Endothelial cell of umbilical vein (primary cell): ENCODE results near the gene KCTD19. TPM values are rescaled to one million over a fixed set of nuclear protein-coding genes. Genes with fewer than 3 reads are reported as not detected.

Source experiments
- BruUV-seq: library from RNA; stranded (reverse); fragments of 400-500 nt; replicated peaks from 2 replicates; lab custom pipeline; 2021; lab: Mats Ljungman, UMichigan
- CTCF ChIA-PET: fragments of 300-600, 350-600 bp; sonication (Branson Sonifier 250); formaldehyde crosslinking; loops from one replicate; lab custom pipeline; 2021; ENCODE audit warnings: antibody characterized with exemption, inconsistent platforms; lab: Charles Lee
- POLR2A ChIA-PET: fragments of 300-600, 350-600 bp; sonication (Branson Sonifier 250); formaldehyde crosslinking; loops from one replicate; lab custom pipeline; 2021; ENCODE audit warnings: antibody characterized with exemption, inconsistent platforms; lab: Charles Lee
- DNase-seq: peaks from one replicate; pipeline ENCODE4 v3.0.0-alpha.2; 2011; ENCODE audit warnings: low read depth, low spot score
- FAIRE-seq: peaks from 2 replicates; lab custom pipeline; 2011; peaks lifted over from hg19 to GRCh38; lab: Jason Lieb, UNC
- H2AFZ ChIP-seq: 2 replicates; pipeline ENCODE4 v1.6.0; 2012; ENCODE audit warnings: low read depth, low read length, control low read depth, inconsistent platforms
- H3K27ac ChIP-seq: 2 replicates; pipeline ENCODE4 v1.5.1; 2011; ENCODE audit warnings: low read depth, mild to moderate bottlenecking, control low read depth, low read length, moderate library complexity; ENCODE audit not compliant: insufficient read depth
- H3K27me3 ChIP-seq, 2 experiments: 2 replicates each; pipeline versions ENCODE4 v1.6.0 to v1.6.1; 2011; ENCODE audit warnings: low read length in 2 of 2, mixed read lengths in 1 of 2; ENCODE audit not compliant: control insufficient read depth in 2 of 2, insufficient read depth in 2 of 2
- H3K36me3 ChIP-seq, 2 experiments: 2 replicates in 1 of 2; 3 replicates in 1 of 2; pipeline ENCODE4 v1.5.1; 2011; ENCODE audit warnings: low read length in 2 of 2, mild to moderate bottlenecking in 1 of 2, moderate library complexity in 1 of 2; ENCODE audit not compliant: control insufficient read depth in 2 of 2, insufficient read depth in 2 of 2; ENCODE audit errors: extremely low read depth in 1 of 2
- H3K4me1 ChIP-seq: 3 replicates; pipeline ENCODE4 v1.5.1; 2011; ENCODE audit warnings: mild to moderate bottlenecking, low read length; ENCODE audit not compliant: control insufficient read depth, insufficient read depth; ENCODE audit errors: extremely low read depth
- H3K4me2 ChIP-seq: 2 replicates; pipeline ENCODE4 v1.6.1; 2011; ENCODE audit warnings: low read length, control low read depth, mixed read lengths; ENCODE audit not compliant: insufficient read depth
- H3K4me3 ChIP-seq, 3 experiments: fragments of 200-600 bp in 1 of 3; sonication (generic), shearing (Covaris generic) in 1 of 3; replicated peaks in 1 of 3; 2 replicates each; pipeline ENCODE4 v1.5.1; 2011 to 2016; ENCODE audit warnings: control low read depth in 3 of 3, low read length in 3 of 3, mild to moderate bottlenecking in 2 of 3, inconsistent platforms in 1 of 3, low read depth in 1 of 3, moderate library complexity in 1 of 3; ENCODE audit not compliant: insufficient read depth in 1 of 3
- H3K79me2 ChIP-seq: 2 replicates; pipeline ENCODE4 v1.6.0; 2012; ENCODE audit warnings: low read length, inconsistent platforms; ENCODE audit not compliant: control insufficient read depth, insufficient read depth
- H3K9ac ChIP-seq: replicated peaks from 2 replicates; pipeline ENCODE3; 2011; ENCODE audit warnings: low read length, control low read depth; ENCODE audit not compliant: insufficient read depth; ENCODE audit errors: extremely low read depth
- H3K9me1 ChIP-seq: replicated peaks from 3 replicates; pipeline ENCODE4 v1.6.0; 2011; ENCODE audit warnings: mild to moderate bottlenecking, low read length; ENCODE audit not compliant: control insufficient read depth, insufficient read depth; ENCODE audit errors: extremely low read depth
- H3K9me3 ChIP-seq: replicated peaks from 2 replicates; pipeline ENCODE4 v1.5.1; 2012; ENCODE audit warnings: low read length, inconsistent platforms; ENCODE audit not compliant: control insufficient read depth, insufficient read depth
- H4K20me1 ChIP-seq: replicated peaks from 2 replicates; pipeline ENCODE3; 2011; ENCODE audit warnings: mild to moderate bottlenecking, low read length; ENCODE audit not compliant: control insufficient read depth, insufficient read depth; ENCODE audit errors: extremely low read depth
- EZH2 ChIP-seq: IDR thresholded peaks from 2 replicates; pipeline ENCODE4 v1.6.1; 2012; ENCODE audit warnings: borderline replicate concordance, low read depth, mild to moderate bottlenecking, moderate library complexity, low read length, inconsistent platforms; ENCODE audit not compliant: severe bottlenecking
- FOS ChIP-seq: IDR thresholded peaks from 2 replicates; pipeline ENCODE4 v1.6.1; 2011; ENCODE audit warnings: mild to moderate bottlenecking, low read length, moderate library complexity, borderline replicate concordance; ENCODE audit not compliant: insufficient read depth
- GATA2 ChIP-seq: IDR thresholded peaks from 2 replicates; pipeline ENCODE4 v1.7.0; 2011; ENCODE audit warnings: low read depth, mild to moderate bottlenecking, moderate library complexity, mixed read lengths, low read length; ENCODE audit not compliant: insufficient read length, insufficient read depth
- JUN ChIP-seq: IDR thresholded peaks from 2 replicates; pipeline ENCODE4 v1.6.1; 2011; ENCODE audit warnings: borderline replicate concordance, low read depth; ENCODE audit not compliant: insufficient read length, insufficient read depth
- MYC ChIP-seq: IDR thresholded peaks from one replicate; pipeline ENCODE4 v1.6.1; 2011; ENCODE audit warnings: mild to moderate bottlenecking, low read depth, low read length
- POLR2AphosphoS5 ChIP-seq: IDR thresholded peaks from 2 replicates; pipeline ENCODE4 v1.6.1; 2012; ENCODE audit warnings: low read depth, mild to moderate bottlenecking, control low read depth, low read length, moderate library complexity; ENCODE audit not compliant: insufficient read depth
- dilution Hi-C: fragments of 300-500 bp; cut with MboI; formaldehyde crosslinking; loops from one replicate; pipeline ENCODE4 v1.15.0; 2019; ENCODE audit warnings: low sequenced_read_pairs; ENCODE audit not compliant: extremely low pct_ligation_motif_present
- intact Hi-C: fragments of 100-400 bp; cut with micrococcal nuclease; formaldehyde crosslinking; loops from one replicate; pipeline ENCODE4 v1.10.0; 2022
- polyA plus RNA-seq, 4 experiments: library from polyadenylated mRNA; depleted of rRNA in 3 of 4; stranded (reverse) in 3 of 4; unstranded in 1 of 4; fragments of >200 nt; gene quantifications; 2 replicates each; pipeline versions ENCODE4 v1.2.1 to v1.2.3, GENCODE V29; 2011 to 2012; ENCODE audit warnings: missing spikeins in 1 of 4
- total RNA-seq: library from RNA; stranded (reverse); gene quantifications from 2 replicates; pipeline ENCODE4 v1.2.3, GENCODE V29; 2021

The KCTD19 gene
- total and polyA plus RNA-seq, 2 donors (not counting 3 experiments of a cell fraction or from before 2014, with no cell fraction given): 0.21 to 0.44 TPM

- peaks cover 23% of the 10 kb centered on the region for H3K4me1 ChIP-seq
- CTCF ChIA-PET: interaction anchor here (1.4 to 3.2 kb wide), 3 partner anchors 8 to 34 kb away, joined by 6 to 18 read pairs (median 11); no protein-coding TSS in a partner anchor
- no peaks in the 10 kb centered on the region for H4K20me1 ChIP-seq
- H3K36me3 ChIP-seq: no peaks in the 10 kb centered on the region
- no peak overlapping the region for H3K9ac ChIP-seq
- FAIRE-seq: no peak
- H3K9me1 ChIP-seq: no peaks in the 10 kb centered on the region
- no peak overlapping the region for H3K27ac ChIP-seq
- DNase-seq: no peak
- TF ChIP-seq JUN (no peak), POLR2AphosphoS5 (no peak), EZH2 (no peak), MYC (no peak)
- BruUV-seq: no TSS peak
- no peaks in the 10 kb centered on the region for H3K9me3 ChIP-seq
- intact Hi-C loops: no loop called here
- no peak overlapping the region for H3K4me2 ChIP-seq
- peaks cover 12% of the 10 kb centered on the region for H3K79me2 ChIP-seq
- dilution Hi-C loops: no loop called here
- no peak overlapping the region for H3K4me3 ChIP-seq
- POLR2A ChIA-PET: no interaction called here
- peaks cover 0 to 3% of the 10 kb centered on the region in 2 experiments for H3K27me3 ChIP-seq
- H2AFZ ChIP-seq: no peak overlapping the region
Measured at GRCh38 chr16:67250045-67250327, 76.6 kb downstream of the KCTD19 start.

- no peaks in the 10 kb centered on the region for H3K9me3 ChIP-seq
- H3K27me3 ChIP-seq: peaks cover 0 to 3% of the 10 kb centered on the region in 2 experiments
- H3K4me3 ChIP-seq: peak overlapping the region in 2 of 3 experiments; percentile 46 to 60
- no peak overlapping the region for H3K27ac ChIP-seq
- ChIA-PET POLR2A (no interaction called here), CTCF (interaction anchor here (1.4 to 3.2 kb wide), 6 partner anchors 9 to 90 kb away, joined by 3 to 18 read pairs (median 9); no protein-coding TSS in a partner anchor)
- dilution Hi-C loops (no loop called here), intact Hi-C loops (no loop called here)
- no peaks in the 10 kb centered on the region for H3K9me1 ChIP-seq
- peaks cover 12% of the 10 kb centered on the region for H3K79me2 ChIP-seq
- peaks cover 29% of the 10 kb centered on the region for H3K4me1 ChIP-seq
- no peak for DNase-seq
- peak overlapping the region; percentile 58 for H3K9ac ChIP-seq
- TF ChIP-seq GATA2: no peak
- TF ChIP-seq POLR2AphosphoS5: no peak
- TF ChIP-seq FOS: no peak
- H3K36me3 ChIP-seq: no peaks in the 10 kb centered on the region
- no peaks in the 10 kb centered on the region for H4K20me1 ChIP-seq
- no TSS peak for BruUV-seq
- peak; percentile 64 for FAIRE-seq
- peak overlapping the region; percentile 84 for H2AFZ ChIP-seq
- H3K4me2 ChIP-seq: peak overlapping the region; percentile 73
Measured at GRCh38 chr16:67249178-67250044, 77.1 kb downstream of the KCTD19 start.
